GM23248 (cell line): Measurements from ENCODE around the gene PAK6. TPM values are rescaled to one million over a fixed set of nuclear protein-coding genes. Genes with fewer than 3 reads are reported as not detected.

Experiments
- DNase-seq: peaks from one replicate; pipeline ENCODE4 v3.0.0-alpha.2; 2015
- H2AFZ ChIP-seq: fragments of 200-600 bp; sonication (generic); 2 replicates; pipeline ENCODE4 v1.6.1; 2016; ENCODE audit warnings: antibody characterized with exemption
- H3F3A ChIP-seq: fragments of 200-600 bp; sonication (generic); 2 replicates; pipeline ENCODE4 v1.6.1; 2016; ENCODE audit warnings: mild to moderate bottlenecking, antibody characterized with exemption, mixed run types; ENCODE audit not compliant: insufficient read depth
- H3K27ac ChIP-seq: fragments of 200-600 bp; sonication (generic); 2 replicates; pipeline ENCODE4 v1.5.1; 2016; ENCODE audit warnings: mild to moderate bottlenecking
- H3K27me3 ChIP-seq: fragments of 200-600 bp; sonication (generic); replicated peaks from 2 replicates; pipeline ENCODE4 v1.6.1; 2016; ENCODE audit warnings: mild to moderate bottlenecking; ENCODE audit not compliant: insufficient read depth
- H3K36me3 ChIP-seq: fragments of 200-600 bp; sonication (generic); 2 replicates; pipeline ENCODE4 v1.6.1; 2016; ENCODE audit warnings: low read depth, mild to moderate bottlenecking
- H3K4me1 ChIP-seq: fragments of 200-600 bp; sonication (generic); 2 replicates; pipeline ENCODE4 v1.6.1; 2016; ENCODE audit warnings: mild to moderate bottlenecking; ENCODE audit not compliant: insufficient read depth
- H3K4me2 ChIP-seq: fragments of 200-600 bp; sonication (generic); one replicate; pipeline ENCODE4 v1.6.1; 2016; ENCODE audit warnings: mild to moderate bottlenecking; ENCODE audit not compliant: unreplicated experiment
- H3K4me3 ChIP-seq: fragments of 200-600 bp; sonication (generic); 2 replicates; pipeline ENCODE4 v1.5.1; 2016; ENCODE audit warnings: mild to moderate bottlenecking
- H3K79me2 ChIP-seq: fragments of 200-600 bp; sonication (generic); 2 replicates; pipeline ENCODE4 v1.6.1; 2016; ENCODE audit warnings: mild to moderate bottlenecking; ENCODE audit not compliant: insufficient read depth
- H3K9ac ChIP-seq: fragments of 200-600 bp; sonication (generic); 2 replicates; pipeline ENCODE4 v1.6.1; 2016; ENCODE audit warnings: mild to moderate bottlenecking
- H3K9me2 ChIP-seq: fragments of 200-600 bp; sonication (generic); 2 replicates; pipeline ENCODE4 v1.6.1; 2016; ENCODE audit warnings: mixed run types, mild to moderate bottlenecking, moderate library complexity; ENCODE audit not compliant: insufficient read depth
- H3K9me3 ChIP-seq: fragments of 200-600 bp; sonication (generic); one replicate; pipeline ENCODE4 v1.6.1; 2017; ENCODE audit warnings: low read depth
- H4K20me1 ChIP-seq: fragments of 200-600 bp; sonication (generic); 2 replicates; pipeline ENCODE4 v1.6.0; 2016; ENCODE audit not compliant: insufficient read depth
- EZH2 ChIP-seq: fragments of 200-600 bp; sonication (generic); IDR thresholded peaks from 2 replicates; pipeline ENCODE4 v1.6.1; 2018; ENCODE audit warnings: antibody characterized with exemption, mild to moderate bottlenecking; ENCODE audit not compliant: insufficient read depth, poor library complexity, severe bottlenecking
- EZH2phosphoT487 ChIP-seq: fragments of 200-600 bp; sonication (generic); IDR thresholded peaks from 2 replicates; pipeline ENCODE4 v1.6.1; 2018; ENCODE audit warnings: antibody characterized with exemption, moderate library complexity, mild to moderate bottlenecking, low read depth; ENCODE audit not compliant: insufficient read depth
- WGBS, 2 experiments: methylation state at CpG; one replicate each; pipeline ENCODE4 v1.1.6; 2015 to 2017; ENCODE audit warnings: low lambda C conversion rate in 2 of 2, low coverage in 1 of 2; ENCODE audit errors: missing lambda C conversion rate in 2 of 2; 5-methylcytosine and 5-hydroxymethylcytosine counted together
- in situ Hi-C: fragments of 300-500 bp; cut with MboI; formaldehyde crosslinking; loops from 2 replicates; pipeline ENCODE4 v1.15.0; 2020
- polyA plus RNA-seq: library from polyadenylated mRNA; unstranded; fragments of >200 nt; fragmentation: Nextera tagmentation; extraction: Ambion mirVana; gene quantifications from 2 replicates; pipeline ENCODE4 v1.2.1, GENCODE V29; 2016
- total RNA-seq: library from RNA; depleted of rRNA; stranded (reverse); fragments of >200 nt; shearing (Covaris generic); gene quantifications from 2 replicates; pipeline ENCODE4 v1.2.3, GENCODE V29; 2014

The PAK6 gene
- total and polyA plus RNA-seq, 2 experiments from 2014 or later, result not detected

DNA sequence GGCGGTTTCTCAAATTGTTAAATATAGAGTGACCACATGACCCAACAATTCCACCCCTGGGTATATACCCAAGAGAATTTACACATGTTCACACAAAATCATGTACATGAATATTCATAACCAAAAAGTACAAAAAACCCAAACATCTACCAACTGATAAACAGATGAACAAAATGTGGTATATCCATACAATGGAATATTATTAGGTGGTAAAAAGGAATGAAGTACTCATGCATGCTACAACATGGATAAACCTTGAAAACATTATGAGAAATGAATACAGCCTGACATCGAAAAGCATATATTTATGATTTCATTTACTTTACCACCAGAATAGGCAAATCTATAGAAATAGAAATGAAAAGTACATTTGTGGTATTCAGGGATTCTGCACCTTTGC lies 61.5 kb downstream of the PAK6 start:
- no peaks in the 10 kb centered on the region for H3K4me1 ChIP-seq
- H3F3A ChIP-seq, result no peaks in the 10 kb centered on the region
- in situ Hi-C loops, result no loop called here
- 85% methylated on average over 2 of the region's 2 CpGs for WGBS, 2 experiments
- H3K79me2 ChIP-seq, result no peaks in the 10 kb centered on the region
- H2AFZ ChIP-seq, result no peak overlapping the region
- no peaks in the 10 kb centered on the region for H4K20me1 ChIP-seq
- TF ChIP-seq EZH2 (no peak), EZH2phosphoT487 (no peak)
- H3K4me3 ChIP-seq, result no peak overlapping the region
- H3K36me3 ChIP-seq, result no peaks in the 10 kb centered on the region
- H3K9me3 ChIP-seq, result no peaks in the 10 kb centered on the region
- no peak overlapping the region for H3K9ac ChIP-seq
- DNase-seq, result no peak
- H3K9me2 ChIP-seq, result no peaks in the 10 kb centered on the region
- no peak overlapping the region for H3K27ac ChIP-seq
- H3K27me3 ChIP-seq, result peaks cover 20% of the 10 kb centered on the region; the same call in 1 of the 2 replicates
- H3K4me2 ChIP-seq, result no peak overlapping the region

DNA sequence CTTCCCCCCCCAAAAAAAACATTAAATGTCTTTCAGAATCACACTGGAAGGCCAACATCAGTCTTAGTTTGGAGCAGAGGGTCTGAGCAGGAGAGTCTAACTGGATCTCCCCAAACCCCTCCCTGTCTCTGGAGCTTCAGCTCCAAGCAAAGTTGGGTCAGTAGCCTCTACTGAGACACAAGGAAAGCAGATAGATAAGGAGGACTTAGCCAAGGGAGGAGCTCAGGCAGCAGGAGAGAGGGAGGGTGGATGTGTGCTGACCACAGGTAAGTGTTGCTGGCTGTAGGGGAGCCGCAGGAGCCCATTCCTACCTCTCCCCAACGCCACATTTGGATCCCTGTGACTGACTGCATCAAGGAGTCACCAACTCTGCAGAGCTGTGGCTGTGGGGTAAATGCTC lies 61.9 kb downstream of the PAK6 start:
- no peak for DNase-seq
- Histone ChIP-seq H3K9me3 (no peaks in the 10 kb centered on the region), H3K9me2 (no peaks in the 10 kb centered on the region), H3K27ac (no peak overlapping the region), H3K4me2 (no peak overlapping the region), H2AFZ (no peak overlapping the region), H4K20me1 (no peaks in the 10 kb centered on the region), H3K36me3 (no peaks in the 10 kb centered on the region), H3K27me3 (peaks cover 16% of the 10 kb centered on the region; the same call in 1 of the 2 replicates), H3K4me1 (no peaks in the 10 kb centered on the region), H3K4me3 (no peak overlapping the region), H3K79me2 (no peaks in the 10 kb centered on the region), H3K9ac (no peak overlapping the region), H3F3A (no peaks in the 10 kb centered on the region)
- 56 to 57% methylated on average over 2 of the region's 2 CpGs for whole genome bisulfite sequencing, 2 experiments
- in situ Hi-C loops, result no loop called here
- no peak for TF ChIP-seq EZH2
- no peak for TF ChIP-seq EZH2phosphoT487

DNA sequence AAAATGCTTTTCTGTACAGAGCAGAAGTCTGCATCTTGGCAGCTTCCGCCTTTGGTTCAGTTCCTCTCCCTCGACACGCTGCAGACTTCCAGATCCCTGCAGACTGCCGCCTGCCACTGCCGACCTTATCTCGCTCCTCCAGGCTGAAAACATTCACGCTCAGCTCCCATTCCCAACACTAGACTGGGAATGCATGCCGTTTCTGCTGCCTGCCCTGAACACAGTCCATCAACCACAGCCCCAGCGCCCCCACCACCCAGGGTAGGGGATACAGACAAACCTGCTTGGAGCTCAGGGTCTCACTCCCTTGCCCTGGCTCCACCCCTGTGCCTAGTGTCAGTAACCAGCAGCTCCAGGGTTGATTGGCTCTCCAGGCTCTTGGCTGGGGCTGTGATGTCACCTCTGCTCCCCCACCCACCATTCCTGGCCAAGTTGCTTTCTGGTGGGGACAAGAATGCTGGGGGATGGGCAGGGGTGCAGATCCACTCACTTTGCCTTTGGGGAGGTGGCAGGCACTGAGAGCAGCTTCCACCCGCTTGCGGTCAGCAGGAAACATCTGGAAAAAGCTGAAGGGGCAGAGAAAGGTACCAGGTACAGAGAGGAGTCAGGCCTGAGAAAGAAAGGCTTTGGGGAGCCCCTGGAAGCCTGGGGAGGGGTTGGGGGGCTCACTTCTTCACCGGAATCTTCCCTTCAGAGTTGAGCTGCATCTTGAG lies 62.8 kb downstream of the PAK6 start:
- H3K4me3 ChIP-seq, result no peak overlapping the region
- no peak overlapping the region for H3K4me2 ChIP-seq
- WGBS, 2 experiments, result 57 to 59% methylated on average over 12 of the region's 12 CpGs
- no peaks in the 10 kb centered on the region for H3F3A ChIP-seq
- H3K9me2 ChIP-seq, result no peaks in the 10 kb centered on the region
- H4K20me1 ChIP-seq, result no peaks in the 10 kb centered on the region
- DNase-seq, result no peak
- H3K27ac ChIP-seq, result no peak overlapping the region
- peaks cover 12% of the 10 kb centered on the region; the same call in 1 of the 2 replicates for H3K27me3 ChIP-seq
- H3K9ac ChIP-seq, result no peak overlapping the region
- in situ Hi-C loops, result no loop called here
- no peaks in the 10 kb centered on the region for H3K36me3 ChIP-seq
- no peaks in the 10 kb centered on the region for H3K4me1 ChIP-seq
- no peak for TF ChIP-seq EZH2
- no peak for TF ChIP-seq EZH2phosphoT487
- H3K79me2 ChIP-seq, result no peaks in the 10 kb centered on the region
- H3K9me3 ChIP-seq, result no peaks in the 10 kb centered on the region
- H2AFZ ChIP-seq, result no peak overlapping the region

DNA sequence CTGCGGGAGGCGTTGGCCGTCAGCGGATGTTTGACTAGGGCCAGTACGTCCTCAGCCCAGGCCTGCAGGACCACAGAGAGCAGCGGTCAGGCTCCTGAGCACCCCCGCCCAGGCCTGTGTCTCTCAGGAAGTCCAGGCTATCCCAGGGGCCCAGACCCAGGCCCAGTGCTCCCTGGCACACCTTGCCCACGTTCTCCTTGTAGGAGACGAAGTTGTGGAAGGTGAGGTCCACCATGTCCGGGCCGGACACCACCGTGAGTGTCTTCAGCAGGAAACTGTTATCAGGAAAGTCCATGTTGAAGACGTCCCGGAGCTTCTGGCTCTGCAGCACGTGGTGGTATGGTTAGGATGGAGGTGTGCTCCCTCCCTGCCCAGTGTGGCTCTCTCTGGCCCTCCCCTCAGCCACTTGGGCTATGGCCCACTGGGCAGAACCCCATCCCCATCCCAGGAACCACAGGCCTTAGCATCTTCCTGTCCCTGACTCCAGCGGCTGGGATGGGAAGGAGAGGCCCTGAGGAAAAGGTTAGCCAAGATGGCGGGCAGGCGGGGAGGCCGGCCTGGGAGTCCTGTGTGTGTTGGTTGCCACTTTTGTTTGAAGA lies 63.5 kb downstream of the PAK6 start:
- no peak for TF ChIP-seq EZH2
- no peak for TF ChIP-seq EZH2phosphoT487
- H4K20me1 ChIP-seq, result no peaks in the 10 kb centered on the region
- in situ Hi-C loops, result no loop called here
- H3K79me2 ChIP-seq, result no peaks in the 10 kb centered on the region
- no peak overlapping the region for H3K4me2 ChIP-seq
- H3K9ac ChIP-seq, result no peak overlapping the region
- no peak for DNase-seq
- no peaks in the 10 kb centered on the region for H3K36me3 ChIP-seq
- H3F3A ChIP-seq, result no peaks in the 10 kb centered on the region
- 70 to 72% methylated on average over 16 to 19 of the region's 19 CpGs for WGBS, 2 experiments
- H3K27me3 ChIP-seq, result peaks cover 7% of the 10 kb centered on the region; the same call in 1 of the 2 replicates
- H3K27ac ChIP-seq, result no peak overlapping the region
- no peaks in the 10 kb centered on the region for H3K9me3 ChIP-seq
- no peak overlapping the region for H2AFZ ChIP-seq
- no peaks in the 10 kb centered on the region for H3K4me1 ChIP-seq
- no peak overlapping the region for H3K4me3 ChIP-seq
- no peaks in the 10 kb centered on the region for H3K9me2 ChIP-seq
